ENCODE results near the gene ADRA2B.
A peak's percentile ranks its signal among the peaks of the same experiment; 100 is the strongest.
"Not testable (repeated sequence)": the region's sequence is repeated elsewhere in the genome, so short reads cannot be mapped to it uniquely, and the experiment has no call there.

The ADRA2B gene

GRCh38 chr2:96065381-96065930 lies 50.9 kb downstream of the ADRA2B start:
- no peak for DNase-seq

- not testable (repeated sequence) for DNase-seq
These were observed 51.6 kb downstream of the ADRA2B start for GRCh38 chr2:96064760-96065159.

GRCh38 chr2:96064047-96064675 lies 52.2 kb downstream of the ADRA2B start:
- DNase-seq, result not testable (repeated sequence)

GRCh38 chr2:96063116-96063899 lies 53.1 kb downstream of the ADRA2B start:
- DNase-seq, result peak; percentile 3

Data from CD4-positive, alpha-beta T cell treated with Interleukin-10 for 1 hour (primary cell).